Esophagus muscularis mucosa (tissue), 4 donors: ENCODE results near the gene SEC61A1. TPM values are rescaled to one million over a fixed set of nuclear protein-coding genes. Genes with fewer than 3 reads are reported as not detected.

Experiments
- DNase-seq: peaks from one replicate; pipeline ENCODE4 v3.0.0-alpha.2; 2017; ENCODE audit errors: extremely low spot score
- H3K27ac ChIP-seq, 4 donors: fragments of 200-600 bp; sonication (generic); replicated peaks in 1 of 4; 1 replicate in 3 of 4; 2 replicates in 1 of 4; pipeline ENCODE4 v1.5.1; 2016 to 2019; ENCODE audit warnings: mild to moderate bottlenecking in 1 of 4
- H3K27me3 ChIP-seq, 4 donors: fragments of 200-600 bp; sonication (generic); one replicate each; pipeline versions ENCODE4 v1.5.1 to v1.6.0; 2016 to 2019
- H3K36me3 ChIP-seq, 4 donors: fragments of 200-600 bp; sonication (generic); one replicate each; pipeline ENCODE4 v1.5.1; 2016 to 2019
- H3K4me1 ChIP-seq, 4 donors: fragments of 200-600 bp; sonication (generic); one replicate each; pipeline ENCODE4 v1.5.1; 2016 to 2019
- H3K4me3 ChIP-seq, 4 donors: fragments of 200-600 bp; sonication (generic); 1 replicate in 2 of 4; 2 replicates in 2 of 4; pipeline ENCODE4 v1.5.1; 2016 to 2019; ENCODE audit warnings: mild to moderate bottlenecking in 4 of 4, moderate library complexity in 1 of 4
- H3K9me3 ChIP-seq, 4 donors: fragments of 200-600 bp; sonication (generic); 1 replicate in 3 of 4; 2 replicates in 1 of 4; pipeline ENCODE4 v1.5.1; 2016 to 2019
- EP300 ChIP-seq: sonication (generic); formaldehyde crosslinking; IDR thresholded peaks from one replicate; pipeline ENCODE4 v1.6.1; 2017; ENCODE audit warnings: antibody characterized with exemption
- POLR2A ChIP-seq: fragments of 450-650 bp; IDR thresholded peaks from one replicate; pipeline ENCODE4 v1.6.1; 2017; ENCODE audit warnings: antibody characterized with exemption, moderate library complexity, mild to moderate bottlenecking, low read depth
- POLR2AphosphoS5 ChIP-seq, 2 donors: sonication (generic); formaldehyde crosslinking; IDR thresholded peaks; one replicate each; pipeline ENCODE4 v1.6.1; 2017; ENCODE audit warnings: antibody characterized with exemption in 2 of 2
- WGBS: methylation state at CpG from one replicate; pipeline ENCODE4 v1.1.5; 2018; 5-methylcytosine and 5-hydroxymethylcytosine counted together
- intact Hi-C: fragments of 100-400 bp; cut with DNase I; formaldehyde crosslinking; loops from one replicate; pipeline ENCODE4 v1.15.1; 2023
- total RNA-seq, 4 donors: library from RNA; depleted of rRNA; stranded (reverse); fragments of >200 nt; gene quantifications; one replicate each; pipeline versions ENCODE4 v1.1.0 to v1.2.1, GENCODE V29; 2016
- TF ChIP-seq, protein P1 (sequence below), 3 experiments: fragments of 200-600 bp in 2 of 3; fragments of 450-650 bp in 1 of 3; sonication (generic) in 2 of 3; IDR thresholded peaks; one replicate each; pipeline ENCODE4 v1.5.1; 2017 to 2019; ENCODE audit warnings: antibody characterized with exemption in 3 of 3, mild to moderate bottlenecking in 2 of 3, moderate library complexity in 1 of 3

SEC61A1 gene
- total RNA-seq, 4 donors from 2014 or later = 67.7 to 110 (median 89.6) TPM

DNA sequence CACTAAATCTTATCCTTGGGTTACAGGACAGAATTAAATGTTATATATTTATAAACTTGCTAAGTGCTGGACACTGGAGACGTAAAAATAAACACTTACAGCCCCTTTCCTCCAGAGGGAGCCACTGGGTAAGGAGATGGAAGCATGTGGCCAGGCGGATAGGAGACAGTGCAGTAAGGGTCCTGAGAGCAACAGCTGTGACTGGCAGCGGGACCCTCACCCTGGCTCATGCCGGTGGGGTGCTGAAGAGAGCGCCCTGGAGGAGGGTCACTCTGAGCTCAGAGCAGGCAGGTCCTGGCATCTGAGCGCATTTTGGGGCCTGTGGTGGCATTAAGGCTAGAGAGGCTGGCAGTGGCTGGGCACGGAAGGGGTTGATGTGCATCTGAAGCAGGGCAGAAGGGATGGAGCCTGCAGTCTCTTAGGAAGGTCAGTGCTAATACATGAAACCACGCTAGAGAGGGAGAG is 16.0 kb downstream of the SEC61A1 start:
- WGBS = 70% methylated on average over 6 of the region's 8 CpGs

DNA sequence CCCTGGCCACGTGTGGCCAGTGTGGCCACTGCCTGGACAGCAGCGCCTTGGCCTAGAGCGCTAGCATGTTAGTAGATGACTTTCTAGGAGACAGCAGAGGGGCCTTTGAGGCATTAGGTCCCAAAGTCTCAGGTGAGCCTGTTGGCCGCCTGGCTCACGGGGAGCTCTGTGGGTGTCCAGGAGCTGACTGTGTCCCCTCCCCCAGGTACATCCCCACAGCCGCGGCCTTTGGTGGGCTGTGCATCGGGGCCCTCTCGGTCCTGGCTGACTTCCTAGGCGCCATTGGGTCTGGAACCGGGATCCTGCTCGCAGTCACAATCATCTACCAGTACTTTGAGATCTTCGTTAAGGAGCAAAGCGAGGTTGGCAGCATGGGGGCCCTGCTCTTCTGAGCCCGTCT is 17.0 kb downstream of the SEC61A1 start:
- intact Hi-C loops = no loop called here
- Histone ChIP-seq H3K4me3 (no peak overlapping the region), H3K36me3 (peaks cover 73 to 96% (median 89%) of the 10 kb centered on the region in 4 donors), H3K27me3 (no peaks in the 10 kb centered on the region), H3K9me3 (no peaks in the 10 kb centered on the region), H3K27ac (no peak overlapping the region), H3K4me1 (peaks cover 0 to 7% (median 3%) of the 10 kb centered on the region in 4 donors)
- WGBS = 93% methylated on average over 10 of the region's 15 CpGs
- TF ChIP-seq POLR2A (no peak), POLR2AphosphoS5 (IDR thresholded peaks at IDR 0.05) (no peak), EP300 (no peak)
- TF ChIP-seq, protein P1, sequence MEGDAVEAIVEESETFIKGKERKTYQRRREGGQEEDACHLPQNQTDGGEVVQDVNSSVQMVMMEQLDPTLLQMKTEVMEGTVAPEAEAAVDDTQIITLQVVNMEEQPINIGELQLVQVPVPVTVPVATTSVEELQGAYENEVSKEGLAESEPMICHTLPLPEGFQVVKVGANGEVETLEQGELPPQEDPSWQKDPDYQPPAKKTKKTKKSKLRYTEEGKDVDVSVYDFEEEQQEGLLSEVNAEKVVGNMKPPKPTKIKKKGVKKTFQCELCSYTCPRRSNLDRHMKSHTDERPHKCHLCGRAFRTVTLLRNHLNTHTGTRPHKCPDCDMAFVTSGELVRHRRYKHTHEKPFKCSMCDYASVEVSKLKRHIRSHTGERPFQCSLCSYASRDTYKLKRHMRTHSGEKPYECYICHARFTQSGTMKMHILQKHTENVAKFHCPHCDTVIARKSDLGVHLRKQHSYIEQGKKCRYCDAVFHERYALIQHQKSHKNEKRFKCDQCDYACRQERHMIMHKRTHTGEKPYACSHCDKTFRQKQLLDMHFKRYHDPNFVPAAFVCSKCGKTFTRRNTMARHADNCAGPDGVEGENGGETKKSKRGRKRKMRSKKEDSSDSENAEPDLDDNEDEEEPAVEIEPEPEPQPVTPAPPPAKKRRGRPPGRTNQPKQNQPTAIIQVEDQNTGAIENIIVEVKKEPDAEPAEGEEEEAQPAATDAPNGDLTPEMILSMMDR (IDR thresholded peaks at IDR 0.05) = no peak
- peak; percentile 77 for DNase-seq

More for the DNA sequence above, 16.0 kb downstream of the SEC61A1 start:
- Histone ChIP-seq H3K4me1 (peaks cover 0 to 1% (median under 1%) of the 10 kb centered on the region in 4 donors), H3K9me3 (no peaks in the 10 kb centered on the region), H3K4me3 (no peak overlapping the region), H3K27me3 (no peaks in the 10 kb centered on the region), H3K27ac (no peak overlapping the region), H3K36me3 (peaks cover 83 to 100% (median 99%) of the 10 kb centered on the region in 4 donors)
- TF ChIP-seq POLR2A (no peak), EP300 (no peak), POLR2AphosphoS5 (IDR thresholded peaks at IDR 0.05) (no peak)
- TF ChIP-seq, protein P1 (IDR thresholded peaks at IDR 0.05) = peak; percentile 37 to 60 (median 47)
- DNase-seq = peak; percentile 82
- intact Hi-C loops = no loop called here

DNA sequence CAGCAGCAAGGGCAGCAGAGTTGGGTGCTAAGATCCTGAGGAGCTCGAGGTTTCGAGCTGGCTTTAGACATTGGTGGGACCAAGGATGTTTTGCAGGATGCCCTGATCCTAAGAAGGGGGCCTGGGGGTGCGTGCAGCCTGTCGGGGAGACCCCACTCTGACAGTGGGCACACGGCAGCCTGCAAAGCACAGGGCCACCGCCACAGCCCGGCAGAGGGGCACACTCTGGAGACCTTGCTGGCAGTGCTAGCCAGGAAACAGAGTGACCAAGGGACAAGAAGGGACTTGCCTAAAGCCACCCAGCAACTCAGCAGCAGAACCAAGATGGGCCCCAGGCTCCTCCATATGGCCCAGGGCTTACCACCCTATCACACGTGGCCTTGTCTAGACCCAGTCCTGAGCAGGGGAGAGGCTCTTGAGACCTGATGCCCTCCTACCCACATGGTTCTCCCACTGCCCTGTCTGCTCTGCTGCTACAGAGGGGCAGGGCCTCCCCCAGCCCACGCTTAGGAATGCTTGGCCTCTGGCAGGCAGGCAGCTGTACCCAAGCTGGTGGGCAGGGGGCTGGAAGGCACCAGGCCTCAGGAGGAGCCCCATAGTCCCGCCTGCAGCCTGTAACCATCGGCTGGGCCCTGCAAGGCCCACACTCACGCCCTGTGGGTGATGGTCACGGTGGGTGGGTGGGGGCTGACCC is 18.8 kb downstream of the SEC61A1 start:
- WGBS = 89% methylated on average over 11 of the region's 13 CpGs
- intact Hi-C loops = no loop called here
- TF ChIP-seq, protein P1 (IDR thresholded peaks at IDR 0.05) = no peak
- TF ChIP-seq EP300 (no peak), POLR2AphosphoS5 (IDR thresholded peaks at IDR 0.05) (no peak), POLR2A (no peak)
- Histone ChIP-seq H3K27me3 (no peaks in the 10 kb centered on the region), H3K36me3 (peaks cover 55 to 78% (median 71%) of the 10 kb centered on the region in 4 donors), H3K27ac (no peak overlapping the region), H3K9me3 (no peaks in the 10 kb centered on the region), H3K4me3 (no peak overlapping the region), H3K4me1 (peaks cover 13 to 20% (median 17%) of the 10 kb centered on the region in 4 donors)
- DNase-seq = no peak

DNA sequence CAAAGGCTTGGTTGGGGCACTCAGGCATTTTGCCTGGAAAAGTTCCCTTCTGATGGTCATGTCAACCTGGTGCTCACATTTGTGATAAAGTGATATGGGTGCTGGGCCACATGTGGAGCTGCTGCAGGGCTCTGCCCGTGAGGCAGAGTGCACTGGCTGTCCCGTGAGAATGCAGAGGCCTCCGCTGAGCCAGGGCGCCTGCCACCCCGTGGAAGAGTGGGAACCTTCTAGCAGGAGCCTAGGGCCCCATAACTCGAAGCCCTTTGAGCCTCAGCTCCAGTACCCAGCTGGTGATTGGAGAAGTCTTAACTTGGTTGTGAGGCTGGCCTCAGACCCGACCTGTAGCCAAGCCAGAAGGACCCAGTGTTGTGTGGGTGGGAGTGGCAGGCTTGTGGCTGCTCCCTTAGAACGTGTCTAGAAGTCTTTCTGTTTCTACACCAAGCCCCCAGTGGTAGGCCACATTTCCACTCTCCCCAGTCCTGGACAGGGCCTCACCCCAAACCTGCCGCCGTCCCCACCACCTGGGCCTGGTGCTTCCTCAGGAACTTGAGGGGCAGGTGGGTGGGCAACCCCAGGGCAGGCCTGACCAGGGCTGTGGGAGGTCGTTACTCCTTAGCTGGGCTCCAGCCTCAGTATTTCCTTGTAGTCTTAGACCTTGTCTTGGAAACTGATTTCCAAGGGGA is 19.7 kb downstream of the SEC61A1 start:
- WGBS = 65% methylated on average over 5 of the region's 11 CpGs
- no peak overlapping the region for H3K4me3 ChIP-seq
- TF ChIP-seq, protein P1 (IDR thresholded peaks at IDR 0.05) = no peak
- TF ChIP-seq POLR2AphosphoS5 (IDR thresholded peaks at IDR 0.05) = no peak
- no peak for TF ChIP-seq POLR2A
- peaks cover 46 to 70% (median 62%) of the 10 kb centered on the region in 4 donors for H3K36me3 ChIP-seq
- no peaks in the 10 kb centered on the region for H3K9me3 ChIP-seq
- intact Hi-C loops = no loop called here
- H3K27me3 ChIP-seq = no peaks in the 10 kb centered on the region
- H3K27ac ChIP-seq = no peak overlapping the region
- DNase-seq = peak; percentile 87
- peaks cover 21 to 29% (median 25%) of the 10 kb centered on the region in 4 donors for H3K4me1 ChIP-seq
